ENCODE measurements around the gene DNAJC5. TPM values are rescaled to one million over a fixed set of nuclear protein-coding genes. Genes with fewer than 3 reads are reported as not detected.

DNAJC5 gene
- total and polyA plus RNA-seq, 4 donors = 25.1 to 64.5 (median 37.3) TPM

DNA sequence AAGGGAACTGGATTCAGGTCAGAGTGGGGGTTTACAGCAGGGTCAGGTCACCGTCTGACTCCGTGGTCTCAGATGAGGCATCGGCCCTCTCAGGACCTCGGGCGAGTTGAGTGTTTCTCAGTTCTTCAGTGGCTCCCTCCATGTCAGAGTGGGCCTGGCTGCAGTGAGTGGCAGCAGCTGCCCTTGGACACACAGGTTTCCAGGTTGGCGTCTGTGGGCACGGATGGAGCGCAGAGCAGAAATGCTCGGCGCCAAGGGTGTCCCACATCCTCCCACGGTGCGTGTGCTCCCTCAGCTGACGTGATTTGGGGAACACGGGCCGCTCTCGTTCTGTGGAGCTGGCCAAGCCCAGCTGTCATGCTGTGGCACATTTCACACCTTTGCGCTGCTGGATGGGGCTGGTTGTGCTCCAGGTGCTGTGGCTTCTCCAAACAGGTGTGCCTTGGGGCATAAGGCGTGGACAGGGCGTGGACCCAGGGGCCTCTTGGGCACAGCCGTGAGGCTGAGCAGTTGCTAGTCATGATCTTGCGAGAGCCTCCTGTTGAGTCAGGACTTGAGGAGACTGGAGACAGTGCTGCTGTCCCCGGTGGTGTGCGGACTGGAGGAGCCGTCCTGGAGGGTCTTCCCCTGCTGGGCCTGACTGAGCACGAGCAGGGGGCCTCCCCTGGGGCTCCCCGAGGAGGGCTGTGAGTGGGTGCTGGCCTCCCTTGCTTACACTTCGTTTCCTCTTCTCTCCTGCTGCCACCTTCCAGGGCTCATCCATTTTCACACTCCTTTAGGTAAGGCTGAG lies 9.5 kb upstream of the DNAJC5 start:
- peaks cover 0 to 3% (median 0%) of the 10 kb centered on the region in 5 donors for H3K4me1 ChIP-seq (ENCODE audit: control insufficient read depth in 5 of 5, insufficient read depth in 5 of 5, low read length in 5 of 5)

GRCh38 chr20:63886054-63886419 lies 8.9 kb upstream of the DNAJC5 start:
- no peaks in the 10 kb centered on the region for H3K27me3 ChIP-seq (ENCODE audit: control insufficient read depth in 3 of 3, insufficient read depth in 3 of 3, low read length in 2 of 3)
- no peak for TF ChIP-seq CTCF (IDR thresholded peaks at IDR 0.05; ENCODE audit: control extremely low read depth, extremely low read depth)
- no peak for DNase-seq
- no peaks in the 10 kb centered on the region for H3K9me3 ChIP-seq (ENCODE audit: control insufficient read depth in 4 of 4, insufficient read depth in 3 of 4, low read length in 3 of 4)
- WGBS, 2 donors = 97% methylated on average over 13 to 14 of the region's 14 CpGs
- H3K36me3 ChIP-seq (ENCODE audit: control insufficient read depth in 4 of 4, insufficient read depth in 4 of 4, low read length in 4 of 4) = peaks cover 9 to 79% (median 13%) of the 10 kb centered on the region in 4 donors
- no peak overlapping the region for H3K4me3 ChIP-seq
- no peak overlapping the region for H3K27ac ChIP-seq (ENCODE audit: low read depth in 1 of 2, low read length in 1 of 2)
- H3K9ac ChIP-seq (ENCODE audit: insufficient read depth in 1 of 2, low read length in 2 of 2) = no peak overlapping the region
- no peak for ATAC-seq (ENCODE audit: insufficient read depth, low FRiP score)
- peaks cover 0 to 3% (median 0%) of the 10 kb centered on the region in 5 donors for H3K4me1 ChIP-seq (ENCODE audit: control insufficient read depth in 5 of 5, insufficient read depth in 5 of 5, low read length in 5 of 5)

More for the DNA sequence above, 9.5 kb upstream of the DNAJC5 start:
- no peak for ATAC-seq (ENCODE audit: insufficient read depth, low FRiP score)
- Histone ChIP-seq H3K9me3 (ENCODE audit: control insufficient read depth in 4 of 4, insufficient read depth in 3 of 4, low read length in 3 of 4) (no peaks in the 10 kb centered on the region), H3K27ac (ENCODE audit: low read depth in 1 of 2, low read length in 1 of 2) (no peak overlapping the region), H3K4me3 (no peak overlapping the region), H3K27me3 (ENCODE audit: control insufficient read depth in 3 of 3, insufficient read depth in 3 of 3, low read length in 2 of 3) (no peaks in the 10 kb centered on the region), H3K9ac (ENCODE audit: insufficient read depth in 1 of 2, low read length in 2 of 2) (no peak overlapping the region), H3K36me3 (ENCODE audit: control insufficient read depth in 4 of 4, insufficient read depth in 4 of 4, low read length in 4 of 4) (peaks cover 6 to 74% (median 12%) of the 10 kb centered on the region in 4 donors)
- TF ChIP-seq CTCF (IDR thresholded peaks at IDR 0.05; ENCODE audit: control extremely low read depth, extremely low read depth) = no peak
- 88 to 91% methylated on average over 26 to 27 of the region's 27 CpGs for WGBS, 2 donors
- DNase-seq = no peak

GRCh38 chr20:63886921-63887320 lies 8.0 kb upstream of the DNAJC5 start:
- DNase-seq (no peak), ATAC-seq (ENCODE audit: insufficient read depth, low FRiP score) (no peak)
- no peak overlapping the region for H3K4me3 ChIP-seq
- H3K9ac ChIP-seq (ENCODE audit: insufficient read depth in 1 of 2, low read length in 2 of 2) = no peak overlapping the region
- H3K4me1 ChIP-seq (ENCODE audit: control insufficient read depth in 5 of 5, insufficient read depth in 5 of 5, low read length in 5 of 5) = peaks cover 0 to 3% (median 0%) of the 10 kb centered on the region in 5 donors
- no peak overlapping the region for H3K27ac ChIP-seq (ENCODE audit: low read depth in 1 of 2, low read length in 1 of 2)
- WGBS, 2 donors = 95 to 96% methylated on average over 11 of the region's 11 CpGs
- no peaks in the 10 kb centered on the region for H3K9me3 ChIP-seq (ENCODE audit: control insufficient read depth in 4 of 4, insufficient read depth in 3 of 4, low read length in 3 of 4)
- H3K36me3 ChIP-seq (ENCODE audit: control insufficient read depth in 4 of 4, insufficient read depth in 4 of 4, low read length in 4 of 4) = peaks cover 9 to 78% (median 13%) of the 10 kb centered on the region in 4 donors
- TF ChIP-seq CTCF (IDR thresholded peaks at IDR 0.05; ENCODE audit: control extremely low read depth, extremely low read depth) = no peak
- no peaks in the 10 kb centered on the region for H3K27me3 ChIP-seq (ENCODE audit: control insufficient read depth in 3 of 3, insufficient read depth in 3 of 3, low read length in 2 of 3)
